ENCODE data around the gene OR1A2. TPM values are rescaled to one million over a fixed set of nuclear protein-coding genes. Genes with fewer than 3 reads are reported as not detected.
"Not testable (repeated sequence)": the region's sequence is repeated elsewhere in the genome, so short reads cannot be mapped to it uniquely, and the experiment has no call there.

Gene OR1A2
- total RNA-seq, 4 donors from 2014 or later = not detected

DNA sequence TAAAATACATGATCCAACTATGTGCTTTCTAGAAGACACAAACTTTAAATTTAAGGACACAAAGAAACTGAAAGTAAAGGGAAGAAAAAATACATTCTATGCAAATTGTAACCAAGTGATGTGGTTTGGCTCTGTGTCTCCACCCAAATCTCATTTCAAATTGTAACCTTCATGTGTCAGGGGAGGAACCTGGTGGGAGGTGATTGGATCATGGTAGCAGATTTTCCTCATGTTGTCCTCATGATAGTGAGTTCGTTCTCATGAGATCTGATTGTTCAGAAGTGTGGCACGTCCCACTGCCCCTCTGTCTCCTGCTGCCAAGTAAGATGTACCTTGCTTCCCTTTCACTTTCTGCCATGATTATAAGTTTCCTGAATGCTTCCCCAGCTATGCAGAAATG lies 25.2 kb downstream of the OR1A2 start:
- Histone ChIP-seq H3K4me1 (no peaks in the 10 kb centered on the region), H3K4me3 (no peak overlapping the region), H3K27me3 (no peaks in the 10 kb centered on the region), H3K27ac (replicated peaks in 1 of 4) (no peak overlapping the region), H3K9me3 (peaks cover 0 to 5% (median 2%) of the 10 kb centered on the region in 4 donors), H3K36me3 (no peaks in the 10 kb centered on the region)
- DNase-seq (ENCODE audit: extremely low spot score) = no peak
- 52% methylated on average over 2 of the region's 2 CpGs for WGBS
- intact Hi-C loops (cut with DNase I) = no loop called here
- TF ChIP-seq POLR2AphosphoS5 (IDR thresholded peaks at IDR 0.05) (no peak), POLR2A (IDR thresholded peaks at IDR 0.05; ENCODE audit: low read depth) (no peak), EP300 (IDR thresholded peaks at IDR 0.05) (no peak), CTCF (IDR thresholded peaks at IDR 0.05) (no peak)

- H3K9me3 ChIP-seq; H3K27me3 ChIP-seq; intact Hi-C loops (cut with DNase I); DNase-seq (ENCODE audit: extremely low spot score); H3K36me3 ChIP-seq; H3K4me3 ChIP-seq; H3K27ac ChIP-seq (replicated peaks in 1 of 4); H3K4me1 ChIP-seq: not testable (repeated sequence)
Measured at GRCh38 chr17:3224721-3225352, 27.5 kb downstream of the OR1A2 start.

GRCh38 chr17:3232300-3232699 lies 35.0 kb downstream of the OR1A2 start:
- DNase-seq (ENCODE audit: extremely low spot score) = peak; percentile 66
- H3K4me1 ChIP-seq; H3K27me3 ChIP-seq; H3K4me3 ChIP-seq; H3K36me3 ChIP-seq; H3K9me3 ChIP-seq; intact Hi-C loops (cut with DNase I); H3K27ac ChIP-seq (replicated peaks in 1 of 4): not testable (repeated sequence)
- WGBS = 85% methylated on average over 7 of the region's 8 CpGs

DNA sequence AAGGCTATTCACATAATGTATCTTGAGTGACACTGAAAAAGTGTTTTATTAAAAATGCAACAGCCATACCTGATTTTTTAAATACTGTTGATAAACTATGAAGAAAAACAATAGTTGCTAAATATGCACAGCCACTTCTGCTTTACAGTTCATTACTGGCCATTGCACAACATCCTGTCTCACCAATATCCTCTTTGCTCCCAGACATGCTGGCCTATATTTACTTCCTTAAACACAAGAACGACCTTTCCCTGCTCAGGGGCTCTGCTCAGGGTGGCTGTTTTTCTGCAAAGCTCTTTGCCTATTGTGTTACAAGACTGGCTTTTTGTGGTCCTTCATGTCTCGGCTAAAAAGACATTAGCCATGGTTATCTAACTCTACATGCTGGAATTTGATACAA lies 41.4 kb downstream of the OR1A2 start:
- H3K27ac ChIP-seq (replicated peaks in 1 of 4); intact Hi-C loops (cut with DNase I); H3K4me3 ChIP-seq; H3K9me3 ChIP-seq; H3K36me3 ChIP-seq; H3K27me3 ChIP-seq; H3K4me1 ChIP-seq; DNase-seq (ENCODE audit: extremely low spot score): not testable (repeated sequence)
- WGBS = 43% methylated on average over 2 of the region's 2 CpGs

- 100% methylated on average over 1 of the region's 1 CpG for WGBS
- DNase-seq (ENCODE audit: extremely low spot score); H3K36me3 ChIP-seq; H3K9me3 ChIP-seq; H3K27ac ChIP-seq (replicated peaks in 1 of 4); H3K27me3 ChIP-seq; intact Hi-C loops (cut with DNase I); H3K4me3 ChIP-seq; H3K4me1 ChIP-seq: not testable (repeated sequence)
Measured at GRCh38 chr17:3241044-3241443, 43.7 kb downstream of the OR1A2 start.

DNA sequence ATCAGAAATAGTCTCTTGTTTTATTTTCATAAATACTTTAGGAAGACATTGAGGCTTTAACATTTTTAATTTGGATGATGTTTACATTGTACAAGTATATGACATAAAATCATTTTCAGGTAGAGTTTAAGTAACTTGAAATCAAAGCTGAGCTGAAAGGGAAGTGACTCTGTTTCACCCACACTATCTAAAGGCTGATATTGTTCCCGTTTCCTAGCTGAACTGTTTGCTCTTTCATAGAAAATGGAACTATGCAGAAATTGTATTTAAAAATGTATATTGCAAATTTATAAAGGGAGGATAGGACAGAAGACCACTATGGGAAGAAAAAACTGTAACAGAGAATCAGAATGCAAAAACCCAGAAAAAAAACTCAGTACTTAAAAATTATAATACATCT lies 47.5 kb downstream of the OR1A2 start:
- H3K27ac ChIP-seq (replicated peaks in 1 of 4); DNase-seq (ENCODE audit: extremely low spot score); H3K9me3 ChIP-seq; H3K4me1 ChIP-seq; H3K36me3 ChIP-seq; H3K27me3 ChIP-seq; intact Hi-C loops (cut with DNase I); H3K4me3 ChIP-seq: not testable (repeated sequence)
- 33% methylated on average over 1 of the region's 1 CpG for WGBS

Other genes starting within 250 kb of the OR1A2 start
- gene OR1D5, start 133.9 kb upstream of the OR1A2 start, total RNA-seq = not detected
- not detected for gene OR1D2, start 93.1 kb upstream of the OR1A2 start, total RNA-seq
- gene OR1G1, start 70.0 kb upstream of the OR1A2 start, total RNA-seq = not detected
- not detected for gene OR1A1, start 10.1 kb downstream of the OR1A2 start, total RNA-seq
- gene OR3A1, start 100.8 kb downstream of the OR1A2 start, total RNA-seq = not detected
- under 1 TPM in 1 of 4 donors, not detected in 3; 0.65 TPM for gene OR3A2, start 188.8 kb downstream of the OR1A2 start, total RNA-seq
- gene OR1E1, start 200.9 kb downstream of the OR1A2 start, total RNA-seq = not detected
- not detected for gene OR3A3, start 213.9 kb downstream of the OR1A2 start, total RNA-seq
- gene OR1E2, start 236.3 kb downstream of the OR1A2 start, total RNA-seq = not detected